ENCODE results near the gene TOB1.

DNA sequence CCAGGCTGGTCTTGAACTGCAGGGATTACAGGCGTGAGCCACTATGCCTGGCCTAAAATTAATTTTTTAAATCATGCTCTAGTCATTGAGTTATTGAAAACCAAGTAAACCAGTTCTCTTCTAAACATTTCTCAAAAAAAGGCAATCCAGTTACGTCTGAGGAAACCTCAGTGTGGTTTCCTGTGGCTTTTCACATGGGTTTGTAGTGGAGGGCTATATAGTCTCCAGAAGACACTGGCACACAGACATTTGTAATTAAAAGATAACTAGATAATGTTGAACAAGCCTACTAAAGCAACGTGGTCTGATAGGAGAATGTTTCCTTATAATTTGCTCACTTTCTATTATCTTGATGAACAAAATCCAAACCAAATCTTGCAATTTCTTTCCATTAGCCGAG, 5.2 kb upstream of the TOB1 start:
- no peak for TF ChIP-seq POLR2A (IDR thresholded peaks at IDR 0.05; ENCODE audit: low read depth, low read length)
- no peak for TF ChIP-seq TAF1 (IDR thresholded peaks at IDR 0.05; ENCODE audit: borderline replicate concordance, low read depth, low read length)
- no peak for TF ChIP-seq POLR2AphosphoS5 (IDR thresholded peaks at IDR 0.05; ENCODE audit: low read depth, low read length)

Data from GM12892 (cell line).